ENCODE data around the gene PDE11A. TPM values are rescaled to one million over a fixed set of nuclear protein-coding genes. Genes with fewer than 3 reads are reported as not detected.
"Not testable (repeated sequence)": the region's sequence is repeated elsewhere in the genome, so short reads cannot be mapped to it uniquely, and the experiment has no call there.

PDE11A gene
- total and polyA plus RNA-seq, 2 experiments from 2014 or later = 1.7 to 3.6 TPM

DNA sequence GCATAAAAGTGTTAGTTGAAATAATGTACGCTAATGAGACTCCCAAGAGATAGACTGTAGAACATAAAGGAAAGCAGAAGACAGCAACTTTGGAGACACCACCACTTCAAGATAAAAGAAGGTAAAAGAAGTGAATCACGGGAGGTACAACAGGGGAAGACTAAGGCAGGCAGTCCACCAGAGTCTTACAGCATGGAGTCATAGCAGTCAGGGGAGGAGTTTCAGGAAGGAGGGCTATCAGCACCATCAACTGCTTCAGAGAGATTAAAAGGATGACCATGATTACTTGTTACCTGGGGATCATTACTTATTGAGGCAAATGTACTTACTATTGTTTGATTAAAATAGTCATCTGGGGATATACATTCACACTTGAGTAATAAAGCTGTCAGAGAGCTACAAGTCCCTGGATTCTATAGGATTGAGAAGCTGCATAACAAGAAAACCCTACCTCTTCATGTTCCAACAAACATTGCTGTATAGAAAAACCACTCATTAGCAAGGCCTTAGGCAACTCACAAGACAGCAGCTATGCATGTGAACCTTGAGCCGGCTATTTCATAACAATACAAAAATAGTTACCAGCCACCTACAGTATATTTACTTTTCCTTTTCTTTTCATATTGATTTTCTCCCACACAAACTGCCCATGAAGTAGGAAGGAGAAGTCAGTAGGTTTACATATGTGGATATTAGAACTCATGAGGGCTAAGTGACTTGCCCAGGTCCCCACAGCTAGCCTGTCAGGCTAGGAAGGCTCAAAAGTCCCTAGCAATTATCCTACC is 101.7 kb downstream of the PDE11A start:
- Histone ChIP-seq H3K9me3 (ENCODE audit: low read depth) (no peaks in the 10 kb centered on the region), H3K27ac (no peak overlapping the region), H3K4me3 (no peak overlapping the region), H3K27me3 (no peaks in the 10 kb centered on the region), H3K36me3 (no peaks in the 10 kb centered on the region), H3K4me1 (ENCODE audit: low read depth) (no peaks in the 10 kb centered on the region)
- TF ChIP-seq, protein P1, sequence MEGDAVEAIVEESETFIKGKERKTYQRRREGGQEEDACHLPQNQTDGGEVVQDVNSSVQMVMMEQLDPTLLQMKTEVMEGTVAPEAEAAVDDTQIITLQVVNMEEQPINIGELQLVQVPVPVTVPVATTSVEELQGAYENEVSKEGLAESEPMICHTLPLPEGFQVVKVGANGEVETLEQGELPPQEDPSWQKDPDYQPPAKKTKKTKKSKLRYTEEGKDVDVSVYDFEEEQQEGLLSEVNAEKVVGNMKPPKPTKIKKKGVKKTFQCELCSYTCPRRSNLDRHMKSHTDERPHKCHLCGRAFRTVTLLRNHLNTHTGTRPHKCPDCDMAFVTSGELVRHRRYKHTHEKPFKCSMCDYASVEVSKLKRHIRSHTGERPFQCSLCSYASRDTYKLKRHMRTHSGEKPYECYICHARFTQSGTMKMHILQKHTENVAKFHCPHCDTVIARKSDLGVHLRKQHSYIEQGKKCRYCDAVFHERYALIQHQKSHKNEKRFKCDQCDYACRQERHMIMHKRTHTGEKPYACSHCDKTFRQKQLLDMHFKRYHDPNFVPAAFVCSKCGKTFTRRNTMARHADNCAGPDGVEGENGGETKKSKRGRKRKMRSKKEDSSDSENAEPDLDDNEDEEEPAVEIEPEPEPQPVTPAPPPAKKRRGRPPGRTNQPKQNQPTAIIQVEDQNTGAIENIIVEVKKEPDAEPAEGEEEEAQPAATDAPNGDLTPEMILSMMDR (IDR thresholded peaks at IDR 0.05; ENCODE audit: low read depth, low read length) = no peak
- DNase-seq (ENCODE audit: low read depth in 1 of 2, low spot score in 1 of 2) = no peak

DNA sequence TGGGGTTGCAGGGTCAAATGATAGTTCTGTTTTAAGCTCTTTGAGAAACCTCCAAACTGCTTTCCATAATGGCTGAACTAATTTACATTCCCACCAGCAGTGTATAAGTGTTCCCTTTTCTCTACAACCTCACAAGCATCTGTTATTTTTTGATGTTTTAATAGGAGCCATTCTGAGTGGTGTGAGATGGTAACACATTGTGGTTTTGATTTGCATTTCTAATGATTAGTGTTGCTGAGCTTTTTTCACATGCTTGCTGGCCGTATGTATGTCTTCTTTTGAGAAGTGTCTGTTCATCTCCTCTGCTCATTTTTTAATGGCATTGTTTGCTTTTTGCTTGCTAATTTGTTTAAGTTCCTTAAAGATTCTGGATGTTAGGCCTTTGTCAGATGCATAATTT is 107.7 kb downstream of the PDE11A start:
- Histone ChIP-seq H3K27me3 (no peaks in the 10 kb centered on the region), H3K27ac (no peak overlapping the region), H3K4me3 (no peak overlapping the region), H3K36me3 (no peaks in the 10 kb centered on the region), H3K4me1 (ENCODE audit: low read depth) (no peaks in the 10 kb centered on the region), H3K9me3 (ENCODE audit: low read depth) (no peaks in the 10 kb centered on the region)
- TF ChIP-seq, protein P1 (IDR thresholded peaks at IDR 0.05; ENCODE audit: low read depth, low read length) = no peak
- DNase-seq (ENCODE audit: low read depth in 1 of 2, low spot score in 1 of 2) = no peak

DNA sequence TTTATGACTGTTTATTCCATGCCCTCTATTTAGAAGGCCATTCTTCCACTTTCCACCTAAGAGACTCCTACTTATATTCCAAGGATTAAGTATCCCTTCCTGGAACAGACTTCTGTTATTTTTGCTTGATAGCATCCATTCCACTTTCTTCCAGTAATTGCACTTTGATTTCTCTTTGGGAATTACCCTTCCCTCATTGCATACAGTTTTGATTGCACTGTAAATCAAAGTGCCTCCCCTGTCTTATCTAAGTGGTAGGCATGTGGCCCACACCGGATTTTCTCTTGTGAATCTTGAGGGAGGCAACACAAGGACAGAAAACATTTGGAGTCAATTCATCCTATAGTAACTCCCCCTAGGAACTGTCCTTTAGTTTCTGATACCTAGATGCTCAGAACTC is 120.4 kb downstream of the PDE11A start:
- Histone ChIP-seq H3K9me3 (ENCODE audit: low read depth) (no peaks in the 10 kb centered on the region), H3K4me1 (ENCODE audit: low read depth) (no peaks in the 10 kb centered on the region), H3K27ac (no peak overlapping the region), H3K27me3 (no peaks in the 10 kb centered on the region), H3K4me3 (no peak overlapping the region), H3K36me3 (no peaks in the 10 kb centered on the region)
- no peak for DNase-seq (ENCODE audit: low read depth in 1 of 2, low spot score in 1 of 2)
- TF ChIP-seq, protein P1 (IDR thresholded peaks at IDR 0.05; ENCODE audit: low read depth, low read length) = no peak

DNA sequence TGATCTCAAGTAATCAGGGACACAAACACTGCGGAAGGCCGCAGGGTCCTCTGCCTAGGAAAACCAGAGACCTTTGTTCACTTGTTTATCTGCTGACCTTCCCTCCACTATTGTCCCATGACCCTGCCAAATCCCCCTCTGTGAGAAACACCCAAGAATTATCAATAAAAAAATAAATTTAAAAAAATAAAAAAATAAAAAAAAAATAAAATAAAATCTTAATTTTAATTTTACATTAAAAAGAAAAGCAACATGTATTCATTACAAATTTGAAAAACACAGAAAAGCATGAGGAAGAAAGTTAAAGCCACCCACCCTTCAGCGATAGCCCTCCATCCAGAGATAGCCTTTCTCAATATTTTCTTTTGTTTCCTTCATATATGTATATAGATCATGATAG is 125.0 kb downstream of the PDE11A start:
- not testable (repeated sequence) for H3K9me3 ChIP-seq (ENCODE audit: low read depth); H3K4me1 ChIP-seq (ENCODE audit: low read depth); H3K4me3 ChIP-seq; H3K36me3 ChIP-seq; DNase-seq (ENCODE audit: low read depth in 1 of 2, low spot score in 1 of 2); H3K27ac ChIP-seq; H3K27me3 ChIP-seq

DNA sequence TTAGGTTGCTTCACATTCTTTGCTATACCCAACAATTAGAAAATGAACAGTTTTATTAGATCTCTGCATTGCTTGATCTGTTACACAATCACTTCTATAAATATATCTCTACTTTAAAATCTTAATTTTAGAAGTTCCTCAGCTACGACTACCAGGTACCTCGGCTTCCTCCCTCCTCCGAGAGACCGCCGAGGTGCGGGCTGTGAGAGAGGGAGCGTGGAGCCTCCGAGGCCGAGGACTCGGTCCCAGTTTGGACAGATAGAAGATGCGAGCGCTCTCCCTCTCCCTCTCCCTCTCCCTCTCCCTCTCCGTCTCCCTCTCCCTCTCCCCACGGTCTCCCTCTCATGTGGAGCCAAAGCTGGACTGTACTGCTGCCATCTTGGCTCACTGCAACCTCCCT is 128.0 kb downstream of the PDE11A start:
- H3K9me3 ChIP-seq (ENCODE audit: low read depth); H3K27me3 ChIP-seq; DNase-seq (ENCODE audit: low read depth in 1 of 2, low spot score in 1 of 2); H3K36me3 ChIP-seq; H3K27ac ChIP-seq; H3K4me1 ChIP-seq (ENCODE audit: low read depth); H3K4me3 ChIP-seq: not testable (repeated sequence)

DNA sequence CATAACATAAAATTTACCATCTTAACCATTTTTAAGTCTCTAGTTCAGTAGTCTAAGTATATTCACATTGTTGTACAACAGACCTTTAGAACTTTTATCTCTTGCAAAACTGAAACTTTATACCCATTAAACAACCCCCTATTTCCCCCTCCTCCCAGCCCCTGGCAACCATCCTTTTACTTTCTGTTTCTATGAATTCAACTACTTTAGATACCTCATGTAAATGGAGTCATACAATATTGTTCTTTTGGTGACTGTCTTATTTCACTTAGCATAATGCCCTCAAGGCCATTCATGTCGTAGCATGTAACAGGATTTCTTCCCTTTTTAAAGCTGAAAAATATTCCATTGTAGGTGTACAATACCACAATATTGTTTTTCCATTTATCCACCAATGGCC is 129.8 kb downstream of the PDE11A start:
- Histone ChIP-seq H3K27ac (no peak overlapping the region), H3K27me3 (no peaks in the 10 kb centered on the region), H3K4me1 (ENCODE audit: low read depth) (no peaks in the 10 kb centered on the region), H3K36me3 (no peaks in the 10 kb centered on the region), H3K9me3 (ENCODE audit: low read depth) (no peaks in the 10 kb centered on the region), H3K4me3 (no peak overlapping the region)
- TF ChIP-seq, protein P1 (IDR thresholded peaks at IDR 0.05; ENCODE audit: low read depth, low read length) = no peak
- DNase-seq (ENCODE audit: low read depth in 1 of 2, low spot score in 1 of 2) = no peak
